Measurements from ENCODE around the gene CRK.
"Not testable (repeated sequence)": the region's sequence is repeated elsewhere in the genome, so short reads cannot be mapped to it uniquely, and the experiment has no call there.

The CRK gene

GRCh38 chr17:1423456-1424135 lies 32.4 kb downstream of the CRK start:
- no peak for DNase-seq

GRCh38 chr17:1422885-1423284 lies 33.1 kb downstream of the CRK start:
- DNase-seq, result peak in 3 of 51 donors; percentile 15 to 46 (median 45)

GRCh38 chr17:1421470-1421869 lies 34.6 kb downstream of the CRK start:
- DNase-seq, result no peak

GRCh38 chr17:1420981-1421380 lies 35.1 kb downstream of the CRK start:
- no peak for DNase-seq

GRCh38 chr17:1420163-1420562 lies 35.9 kb downstream of the CRK start:
- DNase-seq, result no peak

GRCh38 chr17:1418476-1418875 lies 37.6 kb downstream of the CRK start:
- DNase-seq, result not testable (repeated sequence)

- DNase-seq, result no peak
Observed at GRCh38 chr17:1416414-1416813, 39.6 kb downstream of the CRK start.

GRCh38 chr17:1414634-1415033 lies 41.4 kb downstream of the CRK start:
- DNase-seq, result no peak

- no peak for DNase-seq
Observed at GRCh38 chr17:1414001-1414574, 41.9 kb downstream of the CRK start.

- peak in 2 of 51 donors; percentile 5 to 33 for DNase-seq
Observed at GRCh38 chr17:1413281-1413791, 42.7 kb downstream of the CRK start.

GRCh38 chr17:1412185-1413110 lies 43.6 kb downstream of the CRK start:
- DNase-seq, result no peak

GRCh38 chr17:1402262-1402586 lies 53.8 kb downstream of the CRK start:
- no peak for DNase-seq

GRCh38 chr17:1399679-1400512 lies 56.1 kb downstream of the CRK start, which contains the start of gene YWHAE:
Gene YWHAE, minus strand, starts transcription at chr17:1400222. Its CDS starts 112 bp downstream, at chr17:1400110.
- DNase-seq, result peak; percentile 85 to 100 (median 94)

GRCh38 chr17:1398931-1399678 lies 56.9 kb downstream of the CRK start:
- peak in 18 of 51 donors; percentile 16 to 87 (median 60) for DNase-seq

GRCh38 chr17:1398028-1398427 lies 58.0 kb downstream of the CRK start:
- peak in 2 of 51 donors; percentile 3 to 20 for DNase-seq

GRCh38 chr17:1395876-1396665 lies 60.0 kb downstream of the CRK start:
- not testable (repeated sequence) for DNase-seq

- no peak for DNase-seq
Observed at GRCh38 chr17:1391577-1391976, 64.5 kb downstream of the CRK start.

- no peak for DNase-seq
Observed at GRCh38 chr17:1390432-1391367, 65.3 kb downstream of the CRK start.
